Hippocampal formation (tissue), 2 donors: ENCODE data around the gene ADK.
"Not testable (repeated sequence)": the region's sequence is repeated elsewhere in the genome, so short reads cannot be mapped to it uniquely, and the experiment has no call there.

Experiments
- DNase-seq, 2 donors: peaks; one replicate each; lab custom pipeline; 2025; lab: John Stamatoyannopoulos, UW

The ADK gene

GRCh38 chr10:74238516-74238915 lies 87.5 kb downstream of the ADK start:
- no peak for DNase-seq

DNA sequence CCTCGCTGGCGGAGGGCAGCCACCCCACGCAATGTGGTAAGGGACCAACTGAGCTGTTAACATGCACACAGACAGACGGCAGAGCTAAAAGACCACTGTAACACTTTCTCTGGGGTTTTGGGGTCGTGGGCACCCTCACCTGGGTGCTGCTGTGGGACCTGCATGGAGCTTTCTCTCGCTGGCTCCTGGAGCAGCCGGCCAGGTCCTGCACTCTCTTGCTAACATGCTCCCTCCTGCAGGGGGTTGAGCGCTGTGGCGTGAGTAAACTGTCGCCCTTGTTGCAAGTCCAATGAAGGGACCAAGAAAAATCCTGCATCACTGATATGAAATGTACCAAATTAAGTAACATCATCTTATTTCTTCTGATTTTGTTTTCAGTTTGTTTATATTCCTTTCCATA lies 92.0 kb downstream of the ADK start:
- DNase-seq: no peak

- peak in 1 of 2 donors; percentile 53 for DNase-seq
These were observed 93.2 kb downstream of the ADK start for GRCh38 chr10:74244097-74244685.

- no peak for DNase-seq
These were observed 93.8 kb downstream of the ADK start for GRCh38 chr10:74244807-74245206.

- DNase-seq: no peak
These were observed 95.5 kb downstream of the ADK start for GRCh38 chr10:74246495-74246894.

DNA sequence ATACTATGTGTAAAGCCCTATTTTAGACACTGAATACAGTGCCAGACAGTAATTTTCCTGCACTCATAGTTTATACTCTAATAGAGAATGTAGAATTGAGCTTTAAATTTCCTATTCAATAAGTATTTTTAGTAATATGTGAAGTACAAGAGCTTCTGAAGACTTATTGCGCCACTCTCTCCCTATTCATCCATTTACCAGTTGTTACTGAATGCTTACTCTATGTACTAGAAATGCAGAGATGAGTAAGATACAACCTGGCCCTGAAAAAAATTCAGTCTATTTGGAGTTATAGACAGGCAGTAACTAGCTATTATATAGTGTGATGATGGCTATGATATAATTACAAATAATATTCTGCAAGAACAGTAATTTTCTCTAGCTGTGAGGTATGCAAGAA lies 98.8 kb downstream of the ADK start:
- no peak for DNase-seq

- no peak for DNase-seq
These were observed 104.2 kb downstream of the ADK start for GRCh38 chr10:74255214-74255613.

DNA sequence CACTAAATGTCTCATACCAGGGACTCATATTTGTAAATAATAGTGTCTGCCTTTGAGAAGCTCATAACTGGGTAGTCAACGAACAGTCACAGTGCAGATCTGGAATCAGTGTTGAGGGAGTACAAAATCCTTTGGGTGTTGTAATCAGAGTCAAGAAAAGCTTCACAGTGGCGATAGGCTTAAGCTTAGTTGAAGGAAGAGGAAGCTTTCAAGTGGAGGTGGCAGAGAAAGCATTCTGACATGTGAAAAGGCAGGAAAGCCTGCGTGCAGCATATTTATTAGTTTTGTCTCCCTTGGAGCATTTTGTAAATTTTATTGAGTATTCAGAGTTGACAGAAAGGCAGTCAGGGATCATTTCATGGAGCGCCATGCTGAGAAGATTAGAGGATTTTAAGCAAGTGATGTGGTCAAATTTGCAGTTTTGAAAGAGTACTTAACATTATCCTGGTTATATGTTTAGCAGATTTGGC lies 104.9 kb downstream of the ADK start:
- no peak for DNase-seq

DNA sequence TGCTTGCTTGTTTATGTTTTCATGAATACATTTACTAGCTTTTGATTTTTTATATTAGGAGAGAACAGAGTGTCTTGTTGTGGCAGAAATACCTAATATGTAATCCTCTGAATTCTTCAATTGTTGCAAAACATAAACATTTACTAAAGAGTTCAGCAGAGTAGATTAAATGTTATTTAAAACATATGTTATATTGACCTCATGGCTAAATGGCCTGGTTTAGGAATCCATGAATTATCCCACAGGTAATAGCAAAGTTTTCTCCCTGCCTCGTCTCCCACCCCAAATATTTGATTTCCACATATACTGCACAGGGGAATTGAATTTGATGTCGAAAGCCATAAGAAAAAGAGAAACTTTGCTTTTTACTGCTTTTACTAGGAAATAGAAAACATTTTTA lies 111.8 kb downstream of the ADK start:
- DNase-seq: no peak

GRCh38 chr10:74263996-74264395 lies 113.0 kb downstream of the ADK start:
- no peak for DNase-seq

DNA sequence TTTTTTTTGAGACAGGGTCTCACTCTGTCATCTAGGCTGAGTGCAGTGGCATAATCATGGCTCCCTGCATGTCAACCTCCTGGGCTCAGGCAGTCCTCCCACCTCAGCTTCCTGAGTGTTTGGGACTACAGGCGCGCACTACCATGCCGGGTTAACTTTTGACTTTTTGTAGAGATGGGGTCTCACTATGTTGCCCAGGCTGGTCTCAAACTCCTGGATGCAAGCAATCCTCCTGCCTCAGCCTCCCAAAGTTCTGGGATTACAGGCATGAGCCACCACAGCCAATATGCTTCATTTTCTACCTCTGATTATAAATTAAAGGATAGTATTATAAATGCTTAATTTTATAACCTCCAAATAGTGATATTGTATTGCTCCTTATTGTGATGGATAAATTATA lies 121.3 kb downstream of the ADK start:
- DNase-seq: no peak

- DNase-seq: no peak
These were observed 124.8 kb downstream of the ADK start for GRCh38 chr10:74275755-74276290.

- DNase-seq: no peak
These were observed 125.4 kb downstream of the ADK start for GRCh38 chr10:74276416-74276815.

GRCh38 chr10:74282151-74282847 lies 131.3 kb downstream of the ADK start:
- DNase-seq: no peak

DNA sequence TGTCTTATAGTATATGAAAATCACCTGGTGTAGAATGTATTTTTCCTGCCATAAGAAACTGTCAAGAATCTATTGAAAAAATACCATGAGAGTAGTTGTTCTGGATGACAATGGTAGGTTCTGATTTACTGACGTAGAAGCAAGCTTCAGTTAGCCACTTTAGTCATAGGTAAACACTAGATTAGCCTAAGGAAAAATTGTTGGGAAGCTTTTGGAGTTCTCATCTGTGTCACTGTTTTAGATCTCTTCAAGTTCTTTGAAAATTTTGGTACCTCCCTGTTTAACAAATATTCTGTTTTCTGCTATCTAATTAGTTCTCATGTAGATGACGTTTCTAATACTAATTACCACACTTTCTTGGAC lies 131.8 kb downstream of the ADK start:
- DNase-seq: no peak

GRCh38 chr10:74289188-74289587 lies 138.2 kb downstream of the ADK start:
- DNase-seq: no peak

DNA sequence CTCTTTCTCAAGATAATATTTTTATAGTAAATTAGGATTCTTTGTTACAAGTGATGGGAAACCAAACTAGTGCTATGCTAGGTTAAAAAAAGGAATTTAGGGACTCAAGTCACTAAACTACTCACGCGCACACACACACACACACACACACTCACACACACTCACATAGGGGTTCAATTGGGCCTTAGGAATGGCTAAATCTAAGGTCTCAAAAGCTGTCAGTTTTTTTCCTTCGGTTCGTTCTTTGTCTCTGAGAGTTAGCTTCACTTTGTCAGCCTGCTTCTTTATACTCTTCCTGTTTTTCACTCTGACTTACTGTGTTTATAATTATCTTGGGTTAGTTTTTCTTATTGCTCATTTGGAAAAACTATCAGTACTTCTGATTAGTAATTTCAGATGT lies 138.9 kb downstream of the ADK start:
- no peak for DNase-seq

GRCh38 chr10:74290708-74291107 lies 139.7 kb downstream of the ADK start:
- DNase-seq: no peak

GRCh38 chr10:74292871-74293427 lies 141.9 kb downstream of the ADK start:
- no peak for DNase-seq

GRCh38 chr10:74293686-74294371 lies 142.8 kb downstream of the ADK start:
- no peak for DNase-seq

DNA sequence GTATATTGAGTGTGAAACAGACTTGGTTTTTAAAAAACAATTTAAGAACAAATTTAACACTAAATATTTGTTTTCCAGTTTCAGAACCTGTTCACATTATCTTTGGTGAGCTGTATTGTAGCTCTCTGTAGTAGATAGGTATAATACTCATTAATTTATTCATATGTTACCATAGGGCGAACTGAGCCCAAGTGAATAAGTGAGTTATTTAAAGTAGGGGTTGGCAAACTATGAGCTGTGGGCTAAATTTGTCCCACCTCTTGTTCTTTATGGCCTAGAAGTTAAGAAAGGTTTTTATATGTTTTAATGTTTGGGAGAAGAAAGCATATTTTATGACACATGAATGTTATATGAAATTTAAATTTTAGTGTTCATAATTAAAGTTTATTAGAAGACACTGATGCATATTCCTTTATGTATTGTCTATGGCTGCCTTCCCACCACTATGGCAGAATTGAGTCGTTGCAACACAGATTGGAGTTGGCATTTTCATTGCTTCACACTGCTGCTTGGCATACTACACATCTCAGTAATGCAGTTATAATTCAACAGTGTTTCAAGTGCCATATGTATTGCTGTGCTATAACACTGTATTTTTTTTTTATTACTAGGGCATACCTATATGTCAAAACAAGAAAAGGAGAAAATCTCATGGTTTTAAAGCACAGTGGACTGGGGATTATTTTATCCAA lies 146.5 kb downstream of the ADK start:
- DNase-seq: no peak

DNA sequence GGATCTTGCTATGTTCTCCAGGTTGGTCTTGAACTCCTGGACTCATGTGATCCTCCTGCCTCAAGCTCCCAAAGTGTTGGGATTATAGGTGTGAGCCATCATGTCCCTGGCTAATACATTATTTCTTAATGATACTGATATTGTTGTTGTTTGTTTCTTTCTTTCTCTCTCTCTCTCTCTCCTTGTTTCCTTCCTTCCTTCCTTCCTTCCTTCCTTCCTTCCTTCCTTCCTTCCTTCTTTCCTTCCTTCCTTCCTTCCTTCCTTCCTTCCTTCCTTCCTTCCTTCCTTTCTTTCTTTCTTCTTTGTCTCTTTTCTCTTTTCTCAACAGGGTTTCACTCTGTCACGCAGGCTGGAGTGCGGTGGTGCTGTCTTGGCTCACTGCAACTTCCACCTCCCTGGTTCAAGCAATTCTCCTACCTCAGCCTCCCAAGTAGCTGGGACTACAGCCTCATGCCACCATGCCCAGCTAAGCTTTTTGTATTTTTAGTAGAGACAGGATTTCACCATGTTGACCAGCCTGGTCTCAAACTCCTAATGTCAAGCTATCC lies 149.1 kb downstream of the ADK start:
- not testable (repeated sequence) for DNase-seq
